HEK293 (cell line): ENCODE measurements around the gene AFF3.

Source experiments
- CTCF ChIA-PET: fragments of 350-600 bp; formaldehyde crosslinking; extraction: SDS; loops from one replicate; lab custom pipeline; 2021; ENCODE audit warnings: antibody characterized with exemption; lab: Yijun Ruan, JAX
- POLR2A ChIA-PET: fragments of 300-600 bp; formaldehyde crosslinking; extraction: SDS; loops from one replicate; lab custom pipeline; 2020; ENCODE audit warnings: antibody characterized with exemption, inconsistent platforms; lab: Yijun Ruan, JAX
- H3K27ac ChIP-seq: fragments of 200-500 bp; sonication (Bioruptor generic); 2 replicates; pipeline ENCODE4 v1.5.1; 2014; ENCODE audit warnings: low read depth, low read length, control low read depth, inconsistent platforms; ENCODE audit errors: extremely low read depth
- H3K36me3 ChIP-seq, 2 experiments: fragments of 200-500 bp in 1 of 2; sonication (Bioruptor generic) in 1 of 2; 1 replicate in 1 of 2; 2 replicates in 1 of 2; pipeline ENCODE4 v1.5.1; 2014 to 2017; ENCODE audit warnings: inconsistent platforms in 2 of 2, low read length in 2 of 2; ENCODE audit not compliant: control insufficient read depth in 2 of 2, insufficient read depth in 1 of 2
- H3K4me1 ChIP-seq: fragments of 200-500 bp; sonication (Bioruptor generic); 2 replicates; pipeline ENCODE4 v1.5.1; 2014; ENCODE audit warnings: mild to moderate bottlenecking, low read length, inconsistent platforms; ENCODE audit not compliant: control insufficient read depth, insufficient read depth
- H3K4me3 ChIP-seq: 2 replicates; pipeline ENCODE4 v1.5.1; 2011; ENCODE audit warnings: low read depth, mild to moderate bottlenecking, control low read depth, low read length, moderate library complexity
- H3K9me3 ChIP-seq: fragments of 200-500 bp; sonication (Bioruptor generic); 2 replicates; pipeline ENCODE4 v1.5.1; 2014; ENCODE audit warnings: low read depth, low read length, inconsistent platforms; ENCODE audit not compliant: control insufficient read depth, insufficient read depth
- KLF1 ChIP-seq: fragments of 450-650 bp; formaldehyde crosslinking; IDR thresholded peaks from 2 replicates; pipeline ENCODE4 v1.5.1; 2016; ENCODE audit warnings: missing biosample characterization, missing genetic modification characterization
- PBX3 ChIP-seq: sonication (generic); formaldehyde crosslinking; IDR thresholded peaks from 2 replicates; pipeline ENCODE4 v1.8.1; 2022; ENCODE audit warnings: mild to moderate bottlenecking, moderate library complexity, missing genetic modification reagents
- REST ChIP-seq: fragments of 450-650 bp; formaldehyde crosslinking; IDR thresholded peaks from 2 replicates; pipeline ENCODE4 v1.5.1; 2016; ENCODE audit warnings: missing biosample characterization, missing genetic modification characterization
- TRIM28 ChIP-seq: IDR thresholded peaks from 2 replicates; pipeline ENCODE4 v1.6.1; 2011; ENCODE audit warnings: low read length, control low read depth, borderline replicate concordance
- TSHZ1 ChIP-seq: fragments of 450-650 bp; formaldehyde crosslinking; IDR thresholded peaks from 2 replicates; pipeline ENCODE4 v1.5.1; 2016; ENCODE audit warnings: missing biosample characterization, missing genetic modification characterization, borderline replicate concordance
- ZBTB7A ChIP-seq: fragments of 450-650 bp; formaldehyde crosslinking; IDR thresholded peaks from 2 replicates; pipeline ENCODE4 v1.5.1; 2016; ENCODE audit warnings: low read depth, missing biosample characterization, missing genetic modification characterization
- ZFP41 ChIP-seq: fragments of 450-650 bp; formaldehyde crosslinking; IDR thresholded peaks from 2 replicates; pipeline ENCODE4 v1.5.1; 2016; ENCODE audit warnings: missing biosample characterization, missing genetic modification characterization, borderline replicate concordance
- ZNF214 ChIP-seq: fragments of 450-650 bp; formaldehyde crosslinking; IDR thresholded peaks from 2 replicates; pipeline ENCODE4 v1.5.1; 2017; ENCODE audit warnings: missing biosample characterization, mild to moderate bottlenecking, missing genetic modification characterization, borderline replicate concordance
- ZNF488 ChIP-seq: fragments of 450-650 bp; formaldehyde crosslinking; IDR thresholded peaks from 2 replicates; pipeline ENCODE4 v1.5.1; 2016; ENCODE audit warnings: missing biosample characterization, missing genetic modification characterization
- ZNF580 ChIP-seq: fragments of 450-650 bp; formaldehyde crosslinking; IDR thresholded peaks from 2 replicates; pipeline ENCODE4 v1.5.1; 2016; ENCODE audit warnings: missing biosample characterization, missing genetic modification characterization
- ZNF600 ChIP-seq: fragments of 450-650 bp; formaldehyde crosslinking; IDR thresholded peaks from 2 replicates; pipeline ENCODE4 v1.5.1; 2016; ENCODE audit warnings: missing biosample characterization, missing genetic modification characterization
- ZNF707 ChIP-seq: fragments of 450-650 bp; formaldehyde crosslinking; IDR thresholded peaks from 2 replicates; pipeline ENCODE4 v1.5.1; 2016; ENCODE audit warnings: missing biosample characterization, missing genetic modification characterization
- ZNF843 ChIP-seq: fragments of 450-650 bp; formaldehyde crosslinking; IDR thresholded peaks from 2 replicates; pipeline ENCODE4 v1.5.1; 2016; ENCODE audit warnings: missing biosample characterization, missing genetic modification characterization
- TF ChIP-seq, protein P1 (sequence below): fragments of 450-650 bp; formaldehyde crosslinking; IDR thresholded peaks from 2 replicates; pipeline ENCODE4 v1.5.1; 2017; ENCODE audit warnings: missing biosample characterization, missing genetic modification characterization

The AFF3 gene

DNA sequence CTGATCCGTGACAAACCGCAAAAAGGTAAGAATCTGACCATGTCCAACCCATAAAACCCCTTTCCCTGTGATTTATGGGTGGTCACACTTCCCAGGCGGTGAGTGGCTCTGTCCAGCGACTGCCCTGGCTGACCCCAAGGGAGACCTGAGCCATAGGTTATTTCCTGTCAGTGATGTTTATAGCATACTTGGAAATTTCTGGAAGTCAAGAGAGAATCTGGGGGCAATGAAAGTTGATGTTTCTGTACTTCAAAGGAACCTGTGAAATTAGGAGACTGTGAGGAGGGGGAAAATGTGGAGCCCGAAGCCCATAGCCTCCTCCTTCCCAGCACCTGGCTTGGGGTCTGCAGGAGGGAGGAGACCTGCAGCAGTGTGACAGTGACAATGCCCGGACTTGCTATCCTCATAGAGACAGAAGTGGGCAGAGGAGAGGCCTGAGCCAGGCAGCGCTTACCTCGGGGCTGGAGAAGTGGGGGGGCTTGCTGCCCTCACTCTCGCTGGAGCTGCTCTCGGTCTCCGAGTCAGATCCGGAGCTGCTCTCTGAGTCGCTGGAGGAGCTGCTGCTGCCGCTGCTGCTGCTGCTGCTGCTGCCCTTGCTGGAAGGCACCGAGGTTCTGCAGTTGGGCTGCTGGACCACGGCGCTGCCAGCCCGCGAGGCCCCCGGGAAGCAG is 541.3 kb downstream of the AFF3 start:
- TF ChIP-seq REST (tag by site-specific recombination) = 0 out of 2 replicates have a peak, but pooled peaks have one; percentile 33
- TF ChIP-seq, protein P1, sequence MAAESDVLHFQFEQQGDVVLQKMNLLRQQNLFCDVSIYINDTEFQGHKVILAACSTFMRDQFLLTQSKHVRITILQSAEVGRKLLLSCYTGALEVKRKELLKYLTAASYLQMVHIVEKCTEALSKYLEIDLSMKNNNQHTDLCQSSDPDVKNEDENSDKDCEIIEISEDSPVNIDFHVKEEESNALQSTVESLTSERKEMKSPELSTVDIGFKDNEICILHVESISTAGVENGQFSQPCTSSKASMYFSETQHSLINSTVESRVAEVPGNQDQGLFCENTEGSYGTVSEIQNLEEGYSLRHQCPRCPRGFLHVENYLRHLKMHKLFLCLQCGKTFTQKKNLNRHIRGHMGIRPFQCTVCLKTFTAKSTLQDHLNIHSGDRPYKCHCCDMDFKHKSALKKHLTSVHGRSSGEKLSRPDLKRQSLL (tag by site-specific recombination) = 0 out of 2 replicates have a peak, but pooled peaks have one; percentile 34
- TF ChIP-seq ZNF214 (tag by site-specific recombination) = no peak
- no peak for TF ChIP-seq ZBTB7A (tag by site-specific recombination)
- Histone ChIP-seq H3K27ac (no peak overlapping the region), H3K4me1 (no peaks in the 10 kb centered on the region), H3K4me3 (no peak overlapping the region), H3K9me3 (no peaks in the 10 kb centered on the region), H3K36me3 (no peaks in the 10 kb centered on the region)
- CTCF ChIA-PET = no interaction called here
- POLR2A ChIA-PET = no interaction called here

DNA sequence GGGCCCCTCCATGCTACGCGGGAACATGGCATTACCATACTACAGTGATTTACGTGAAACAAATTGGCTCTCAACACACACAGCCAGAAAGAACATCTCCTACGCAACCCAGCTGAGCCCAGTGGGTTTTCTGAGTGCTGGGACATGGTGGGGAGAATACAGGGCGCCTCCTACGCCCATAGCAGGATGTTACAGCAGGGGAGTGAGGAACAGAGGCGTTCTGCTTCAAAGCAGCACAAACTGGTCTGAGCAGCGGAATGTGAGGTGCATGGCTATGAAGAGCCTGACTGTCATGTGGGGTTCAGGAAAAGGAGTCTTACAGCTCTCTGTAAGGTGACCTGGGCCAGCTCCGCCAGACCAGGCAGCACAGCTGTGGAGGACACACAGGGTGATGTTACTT is 543.9 kb downstream of the AFF3 start:
- Histone ChIP-seq H3K4me1 (no peaks in the 10 kb centered on the region), H3K4me3 (no peak overlapping the region), H3K36me3 (no peaks in the 10 kb centered on the region), H3K9me3 (no peaks in the 10 kb centered on the region), H3K27ac (no peak overlapping the region)
- CTCF ChIA-PET = no interaction called here
- TF ChIP-seq TSHZ1 (tag by site-specific recombination) = no peak
- TF ChIP-seq KLF1 (tag by site-specific recombination) = no peak
- no peak for TF ChIP-seq ZFP41 (tag by site-specific recombination)
- no peak for TF ChIP-seq ZNF600
- no peak for TF ChIP-seq ZNF843 (tag by site-specific recombination)
- no peak for TF ChIP-seq PBX3 (CRISPR knock-in tag)
- no peak for TF ChIP-seq ZNF707 (tag by site-specific recombination)
- no peak for TF ChIP-seq TRIM28
- no peak for TF ChIP-seq ZNF580 (tag by site-specific recombination)
- TF ChIP-seq ZNF488 (tag by site-specific recombination) = no peak
- POLR2A ChIA-PET = no interaction called here
